Activated CD8-positive, alpha-beta memory T cell treated with anti-CD3 and anti-CD28 coated beads for 24 hours (primary cell): ENCODE data around the gene PABPN1L.

Source experiments
- DNase-seq: peaks from one replicate; pipeline ENCODE4 v3.0.0-alpha.2; 2020

The PABPN1L gene

GRCh38 chr16:88883117-88883895 lies 16.8 kb upstream of the PABPN1L start:
- DNase-seq, result no peak

DNA sequence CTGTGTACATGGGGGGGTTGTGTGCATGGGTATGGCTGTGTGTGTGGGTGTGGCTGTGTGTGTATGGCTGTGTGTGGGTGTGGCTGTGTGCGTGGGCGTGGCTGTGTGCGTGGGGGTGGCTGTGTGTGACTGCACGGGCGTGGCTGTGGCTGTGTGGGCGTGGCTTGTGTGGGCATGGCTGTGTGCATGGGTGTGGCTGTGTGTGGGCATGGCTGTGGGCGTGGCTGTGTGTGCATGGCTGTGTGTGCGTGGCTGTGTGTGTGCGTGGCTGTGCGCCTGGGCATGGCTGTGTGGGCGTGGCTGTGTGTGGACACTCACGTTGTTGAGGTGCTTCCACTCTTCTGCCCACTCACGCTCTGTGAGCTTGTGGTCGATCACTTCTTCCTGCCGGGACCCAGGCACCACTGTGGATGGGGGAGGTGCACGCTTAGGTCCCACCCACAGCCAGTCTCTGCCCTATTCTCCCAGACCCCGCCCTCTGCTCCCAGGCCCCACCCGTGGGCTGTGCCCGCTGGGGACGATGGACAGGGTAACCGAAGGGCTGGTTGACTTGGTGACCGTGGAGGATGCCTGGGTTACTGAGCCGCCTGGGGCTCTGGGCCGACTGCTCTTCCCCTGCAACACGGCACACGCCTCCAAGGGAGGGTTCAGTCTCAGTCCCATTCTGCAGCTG lies 16.0 kb upstream of the PABPN1L start:
- DNase-seq, result no peak

GRCh38 chr16:88881675-88882357 lies 15.4 kb upstream of the PABPN1L start:
- no peak for DNase-seq

- DNase-seq, result no peak
Observed at GRCh38 chr16:88881007-88881615, 14.7 kb upstream of the PABPN1L start.

GRCh38 chr16:88880226-88881006 lies 14.0 kb upstream of the PABPN1L start:
- DNase-seq, result no peak

DNA sequence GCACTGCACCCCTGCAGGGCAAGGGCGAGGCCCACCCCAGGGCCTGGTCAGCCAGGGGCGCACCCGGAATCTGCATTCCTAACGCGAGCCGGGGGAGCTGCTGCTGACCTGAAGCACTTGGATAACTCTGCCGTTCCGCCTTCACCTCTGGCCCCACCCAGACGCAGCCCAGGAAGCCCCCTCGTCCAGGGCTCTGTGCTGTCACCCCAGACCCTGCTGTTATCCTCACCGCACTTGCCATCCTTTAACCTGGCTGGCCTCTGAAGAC lies 13.3 kb upstream of the PABPN1L start:
- no peak for DNase-seq

- no peak for DNase-seq
Observed at GRCh38 chr16:88878967-88879787, 12.7 kb upstream of the PABPN1L start.

GRCh38 chr16:88878356-88878755 lies 11.9 kb upstream of the PABPN1L start:
- DNase-seq, result no peak

DNA sequence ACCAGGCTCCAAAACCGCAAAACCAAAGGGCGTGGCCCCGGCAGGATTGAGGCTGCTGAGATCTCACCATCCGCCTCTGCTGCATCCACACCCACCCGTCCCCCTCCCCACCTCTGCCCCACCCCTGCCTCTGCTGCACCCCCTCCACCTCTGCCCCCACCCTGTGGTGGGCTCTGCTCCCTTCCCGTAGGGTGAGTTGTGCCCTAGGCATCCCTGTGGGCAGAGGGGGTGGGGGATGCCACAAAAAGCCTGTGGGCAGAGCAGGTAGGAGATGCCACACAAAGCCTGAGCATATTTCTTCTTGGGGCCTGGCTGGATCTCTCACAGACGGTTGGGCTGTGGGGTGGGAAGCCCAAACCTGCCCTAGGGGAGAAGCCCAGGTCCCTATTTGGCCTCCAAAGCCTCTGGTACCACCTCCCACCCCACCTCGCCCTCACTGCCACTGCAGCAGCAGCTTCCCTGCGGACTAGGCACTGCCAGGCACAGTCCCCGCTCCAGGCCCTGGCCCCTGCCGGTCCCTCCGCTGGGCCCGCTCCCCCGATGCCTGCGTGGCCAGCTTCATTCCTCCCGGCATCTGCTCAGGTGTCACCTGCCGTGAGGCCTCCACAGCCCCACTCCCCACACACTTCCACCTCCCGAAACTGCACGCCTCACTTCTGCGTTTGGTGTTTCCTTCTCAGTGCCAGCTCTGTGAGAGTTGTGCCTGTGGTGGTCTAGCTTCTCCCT lies 11.3 kb upstream of the PABPN1L start:
- DNase-seq, result no peak

DNA sequence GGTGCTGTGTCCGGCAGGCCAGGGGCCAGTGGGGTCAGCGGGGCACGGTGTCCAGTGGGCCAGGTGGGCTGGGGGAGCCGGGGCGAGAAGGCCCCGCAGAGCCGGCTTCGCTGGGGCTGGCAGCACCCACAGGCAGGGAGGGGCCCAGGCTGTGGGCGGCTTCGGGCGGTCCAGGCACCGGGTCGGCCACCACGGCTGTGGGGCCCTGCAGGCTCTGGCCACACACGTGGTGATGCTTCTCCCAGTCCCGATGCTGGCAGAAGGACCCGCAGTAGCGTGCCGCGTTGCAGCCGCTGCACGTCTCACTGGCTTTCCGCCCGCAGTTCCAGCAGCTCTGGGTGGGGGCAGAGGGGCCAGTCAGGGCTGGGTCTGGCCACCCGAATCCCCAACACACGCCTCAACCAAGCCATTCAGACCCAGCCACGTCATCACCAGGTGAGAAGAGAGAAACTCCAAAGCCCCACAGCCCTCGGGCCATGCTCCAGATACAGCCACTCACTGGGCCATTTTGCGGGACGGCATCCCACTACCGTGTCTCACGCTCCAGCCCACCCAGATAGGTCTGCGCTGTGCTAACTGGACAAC lies 10.6 kb upstream of the PABPN1L start:
- no peak for DNase-seq

- DNase-seq, result no peak
Observed at GRCh38 chr16:88875703-88876234, 9.3 kb upstream of the PABPN1L start.

GRCh38 chr16:88874938-88875599 lies 8.6 kb upstream of the PABPN1L start:
- DNase-seq, result no peak

GRCh38 chr16:88872650-88873331 lies 6.3 kb upstream of the PABPN1L start:
- DNase-seq, result no peak

- no peak for DNase-seq
Observed at GRCh38 chr16:88871730-88872416, 5.4 kb upstream of the PABPN1L start.

DNA sequence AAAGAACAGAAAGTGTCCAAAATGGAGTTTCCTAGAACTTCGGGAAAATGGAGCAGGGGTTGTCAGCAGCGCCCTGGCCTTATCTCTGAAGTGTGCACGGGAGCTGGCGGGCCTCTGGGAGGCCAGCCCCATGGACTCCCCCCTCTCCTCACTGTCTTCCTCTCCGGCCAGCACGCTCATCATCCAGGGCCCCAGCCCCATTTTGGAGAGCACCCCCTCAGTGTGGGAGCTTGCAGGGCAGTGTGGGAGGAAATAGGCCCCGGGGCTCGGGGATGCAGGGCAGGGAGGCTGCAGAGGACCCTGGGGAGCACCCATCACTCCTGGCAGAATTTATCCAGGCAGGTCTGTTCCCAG lies 4.9 kb upstream of the PABPN1L start:
- DNase-seq, result no peak

GRCh38 chr16:88870608-88871348 lies 4.3 kb upstream of the PABPN1L start:
- DNase-seq, result no peak

DNA sequence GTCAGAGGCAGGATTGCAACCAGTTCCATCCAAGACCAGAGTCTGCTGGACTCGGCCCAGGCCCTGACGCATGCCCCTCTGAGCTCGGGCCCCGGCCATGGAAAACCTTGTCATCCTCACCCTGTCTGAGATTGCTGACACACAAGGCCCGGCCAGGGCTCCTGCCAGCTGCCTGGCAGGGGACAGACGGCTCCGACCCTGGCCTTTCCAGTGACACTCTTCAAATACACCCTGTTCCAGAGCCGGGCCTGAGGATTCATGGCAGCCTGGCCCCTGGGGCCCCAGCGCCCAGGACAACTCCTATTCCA lies 3.2 kb upstream of the PABPN1L start:
- no peak for DNase-seq

- no peak for DNase-seq
Observed at GRCh38 chr16:88868974-88869672, 2.7 kb upstream of the PABPN1L start.
